Caki2 (cell line): ENCODE measurements around the gene DPAGT1. TPM values are rescaled to one million over a fixed set of nuclear protein-coding genes. Genes with fewer than 3 reads are reported as not detected.
"Not testable (repeated sequence)": the region's sequence is repeated elsewhere in the genome, so short reads cannot be mapped to it uniquely, and the experiment has no call there.

Source experiments
- DNase-seq: peaks from one replicate; pipeline ENCODE4 v3.0.0-alpha.2; 2015; ENCODE audit warnings: low read depth
- in situ Hi-C: cut with HindIII; loops from 2 replicates; pipeline ENCODE4 v1.10.0; 2016; ENCODE audit warnings: low sequenced_read_pairs, low pct_unique_long_range_greater_than_20kb, mixed read lengths
- total RNA-seq: library from RNA; depleted of rRNA; stranded (reverse); fragments of >200 nt; shearing (Covaris generic); gene quantifications from 2 replicates; pipeline ENCODE4 v1.2.3, GENCODE V29; 2014; ENCODE audit warnings: low replicate concordance

Gene DPAGT1
- total RNA-seq, 1 experiment from 2014 or later: 13.1 TPM

DNA sequence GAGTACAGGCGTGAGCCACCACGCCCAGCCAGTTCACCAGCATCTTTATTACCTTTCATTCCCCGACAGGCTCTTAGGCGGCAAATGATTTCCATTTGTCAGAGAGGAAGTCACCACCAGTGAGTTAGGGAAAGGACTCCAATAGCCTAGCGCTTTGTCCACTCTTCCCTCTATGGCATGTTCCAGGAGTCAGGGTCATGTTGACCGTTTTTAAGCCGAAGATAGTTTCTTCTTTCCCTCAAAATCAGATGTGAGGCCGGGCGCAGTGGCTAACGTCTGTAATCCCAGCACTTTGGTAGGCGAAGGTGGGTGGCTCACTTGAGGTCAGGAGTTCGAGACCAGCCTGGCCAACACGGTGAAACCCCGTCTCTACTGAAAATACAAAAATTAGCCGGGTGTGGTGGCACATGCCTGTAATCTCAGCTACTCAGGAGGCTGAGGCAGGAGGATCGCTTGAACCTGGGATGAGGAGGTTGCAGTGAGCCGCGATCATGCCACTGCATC, 1.6 kb upstream of the DPAGT1 start:
- in situ Hi-C loops: loop anchor here (25.0 kb wide), 1 partner anchor 209 kb away; the partner anchor contains the start of gene MCAM
- DNase-seq: not testable (repeated sequence)

GRCh38 chr11:119100994-119101758, 477 bp downstream of the DPAGT1 start:
- in situ Hi-C loops: loop anchor here (25.0 kb wide), 1 partner anchor 211 kb away; the partner anchor contains the start of gene MCAM

GRCh38 chr11:119100246-119100970, 1.2 kb downstream of the DPAGT1 start:
- in situ Hi-C loops: loop anchor here (25.0 kb wide), 1 partner anchor 212 kb away; the partner anchor contains the start of gene MCAM
- peak; percentile 51 for DNase-seq

More at GRCh38 chr11:119100994-119101758, 477 bp downstream of the DPAGT1 start:
- DNase-seq: no peak

DNA sequence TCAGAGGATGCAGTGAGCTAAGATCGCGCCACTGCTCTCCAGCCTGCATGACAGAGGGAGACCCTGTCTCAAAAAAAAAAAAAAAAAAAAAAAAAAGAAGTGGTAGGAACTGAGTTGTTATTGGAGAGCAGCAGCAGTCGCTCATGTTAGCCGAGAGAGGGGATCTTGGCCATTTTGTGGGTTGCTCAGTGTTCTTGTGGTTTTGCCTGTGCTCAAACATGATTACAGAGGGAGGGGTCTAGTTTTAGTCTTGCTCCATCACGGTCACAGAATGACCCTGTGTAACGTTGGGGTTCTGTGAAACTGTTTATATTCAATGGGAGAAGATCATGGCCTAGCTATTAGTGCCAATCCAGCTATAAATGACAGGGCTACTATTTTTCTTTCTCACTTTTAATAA, 1.9 kb downstream of the DPAGT1 start:
- in situ Hi-C loops: loop anchor here (25.0 kb wide), 1 partner anchor 213 kb away; the partner anchor contains the start of gene MCAM
- DNase-seq: no peak

GRCh38 chr11:119095066-119095880, 6.4 kb downstream of the DPAGT1 start:
- peak; percentile 99 for DNase-seq
- in situ Hi-C loops: no loop called here

DNA sequence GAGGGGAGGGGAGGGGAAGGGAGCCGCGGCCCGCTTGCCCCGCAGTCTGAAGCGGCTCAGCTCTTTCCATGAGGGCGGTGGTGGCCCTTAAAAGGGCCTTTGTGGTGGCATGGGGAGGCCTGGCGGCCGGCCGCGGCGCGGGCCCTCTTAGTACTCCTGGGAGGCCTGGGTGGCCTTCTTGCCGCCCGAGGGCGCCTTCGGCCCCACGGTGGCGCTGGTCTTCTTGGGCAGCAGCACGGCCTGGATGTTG, 6.9 kb downstream of the DPAGT1 start:
- in situ Hi-C loops: no loop called here
- no peak for DNase-seq

DNA sequence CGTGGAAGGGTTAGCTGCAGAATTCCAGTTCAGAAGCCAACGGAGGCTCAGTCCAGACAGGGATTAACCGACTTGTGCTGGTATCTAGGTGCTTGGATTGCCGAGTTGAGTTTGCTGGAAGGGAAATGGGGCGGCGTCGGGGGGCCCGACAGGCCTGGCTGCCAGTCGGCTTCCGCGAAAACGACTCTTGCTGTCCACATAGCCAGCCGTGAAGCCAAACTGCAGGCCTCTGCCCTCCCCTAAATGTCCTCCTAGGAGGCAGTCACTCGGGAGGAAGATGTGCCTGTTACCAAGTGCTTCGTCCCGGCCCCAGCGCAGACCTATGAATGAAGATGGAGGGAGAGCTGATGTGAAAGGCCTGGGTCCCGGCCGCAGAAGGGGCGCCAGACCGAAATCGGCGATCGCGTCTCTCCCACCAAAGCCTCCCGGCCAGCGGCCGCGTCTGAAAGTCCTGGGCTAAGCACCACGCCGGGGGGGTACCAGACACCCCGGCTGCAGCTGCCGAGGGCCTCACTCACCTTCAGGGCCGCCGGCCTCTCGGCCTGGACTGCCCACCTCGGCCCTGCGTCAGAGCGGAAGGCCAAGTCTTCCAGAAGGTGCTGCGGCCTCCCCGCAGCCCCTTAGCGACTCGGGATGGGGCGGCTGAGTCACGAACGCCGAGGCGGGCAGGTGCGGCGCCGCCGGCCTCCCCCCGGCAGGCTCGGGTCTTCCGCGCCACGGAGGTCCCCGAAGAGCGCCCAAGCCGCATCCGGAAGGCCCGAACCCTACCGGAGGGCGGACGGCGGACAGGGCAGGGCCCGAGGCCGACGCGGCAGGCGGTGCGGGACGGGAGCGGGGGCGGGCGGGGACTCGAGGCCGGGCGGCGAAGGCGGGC, 7.5 kb downstream of the DPAGT1 start:
- in situ Hi-C loops: no loop called here
- DNase-seq: peak; percentile 33

DNA sequence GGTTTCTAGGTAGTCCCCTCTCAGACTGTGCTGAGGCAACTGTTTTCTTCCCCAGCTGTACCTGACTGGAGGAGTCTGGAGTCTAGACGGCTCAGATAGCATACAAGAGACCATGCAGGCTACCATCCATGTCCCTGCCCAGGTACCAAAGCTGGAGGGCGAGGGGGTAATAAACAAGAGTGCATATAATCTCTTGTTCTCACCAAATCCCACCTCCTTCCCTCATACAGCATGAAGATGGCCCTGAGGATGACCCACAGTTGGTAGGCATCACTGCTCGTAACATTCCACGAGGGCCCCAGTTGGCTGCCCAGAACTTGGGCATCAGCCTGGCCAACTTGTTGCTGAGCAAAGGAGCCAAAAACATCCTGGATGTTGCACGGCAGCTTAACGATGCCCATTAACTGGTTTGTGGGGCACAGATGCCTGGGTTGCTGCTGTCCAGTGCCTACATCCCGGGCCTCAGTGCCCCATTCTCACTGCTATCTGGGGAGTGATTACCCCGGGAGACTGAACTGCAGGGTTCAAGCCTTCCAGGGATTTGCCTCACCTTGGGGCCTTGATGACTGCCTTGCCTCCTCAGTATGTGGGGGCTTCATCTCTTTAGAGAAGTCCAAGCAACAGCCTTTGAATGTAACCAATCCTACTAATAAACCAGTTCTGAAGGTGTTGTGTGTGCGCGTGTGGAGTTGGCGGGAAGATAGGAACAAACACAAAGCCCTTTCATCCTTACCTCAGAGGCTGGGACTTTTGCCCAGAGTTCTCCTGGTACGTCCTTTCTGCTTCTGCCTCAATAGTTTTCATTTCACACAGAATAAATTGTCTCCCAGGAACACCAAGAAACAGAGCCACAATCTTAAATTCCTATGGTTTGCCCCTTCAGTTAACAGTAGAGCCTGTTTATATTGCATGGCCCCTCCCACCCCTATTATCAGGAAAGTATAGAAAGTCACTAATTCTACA, 8.5 kb downstream of the DPAGT1 start:
- in situ Hi-C loops: no loop called here
- DNase-seq: no peak

- in situ Hi-C loops: no loop called here
- no peak for DNase-seq
Measured at GRCh38 chr11:119091966-119092879, 9.4 kb downstream of the DPAGT1 start.

DNA sequence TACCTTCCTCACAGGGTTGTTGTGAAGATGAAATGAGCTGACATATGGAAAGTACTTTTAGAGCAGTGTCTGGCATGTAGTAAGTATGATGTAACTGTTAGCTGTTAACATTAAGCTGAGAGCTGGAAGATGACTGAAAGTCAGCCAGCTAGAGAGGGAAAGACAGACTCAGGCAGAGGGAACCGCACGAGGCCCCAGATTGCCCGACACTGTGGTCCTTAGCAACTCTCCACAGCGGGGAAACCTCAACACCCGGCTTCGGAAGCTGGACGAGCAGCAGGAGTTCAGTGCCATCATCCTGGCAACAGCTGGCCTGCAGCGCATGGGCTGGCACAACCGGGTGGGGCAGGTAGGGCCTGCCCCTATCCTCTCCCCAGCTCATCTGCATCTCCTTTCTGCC, 10.5 kb downstream of the DPAGT1 start:
- no peak for DNase-seq
- in situ Hi-C loops: no loop called here

- no peak for DNase-seq
- in situ Hi-C loops: no loop called here
Measured at GRCh38 chr11:119089319-119089718, 12.3 kb downstream of the DPAGT1 start.

GRCh38 chr11:119088406-119088805, 13.2 kb downstream of the DPAGT1 start:
- DNase-seq: no peak
- in situ Hi-C loops: no loop called here

GRCh38 chr11:119087747-119088241, 13.9 kb downstream of the DPAGT1 start:
- in situ Hi-C loops: no loop called here
- DNase-seq: no peak

- DNase-seq: no peak
- in situ Hi-C loops: no loop called here
Measured at GRCh38 chr11:119087123-119087522, 14.5 kb downstream of the DPAGT1 start.

DNA sequence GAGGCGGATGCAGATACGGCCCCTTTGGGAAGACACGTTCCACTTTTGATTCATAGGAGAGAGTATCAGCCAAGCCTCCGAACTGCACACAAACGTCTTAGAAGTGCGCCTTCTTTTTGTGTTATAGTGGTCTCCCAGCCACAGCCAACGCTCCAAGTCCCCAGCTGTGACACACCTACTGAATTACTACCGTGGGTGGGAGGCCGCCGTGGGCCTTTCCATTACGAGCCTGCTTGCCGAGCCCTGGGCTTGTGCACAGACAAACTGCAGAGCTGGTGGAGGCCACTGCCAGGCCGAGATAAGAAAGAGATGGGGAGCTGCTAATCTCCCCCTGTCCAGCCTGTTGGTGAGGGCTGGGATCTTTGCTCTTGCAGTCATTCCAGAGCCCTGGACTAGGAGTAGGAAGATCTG, 16.2 kb downstream of the DPAGT1 start:
- DNase-seq: no peak
- in situ Hi-C loops: no loop called here
